Esophagus squamous epithelium (tissue), 4 donors: ENCODE measurements around the gene PKP1.

Experiments
- POLR2A ChIP-seq, 4 donors: fragments of 450-650 bp; IDR thresholded peaks; one replicate each; pipeline ENCODE4 v1.6.1; 2017; ENCODE audit warnings: antibody characterized with exemption in 4 of 4, mild to moderate bottlenecking in 4 of 4, moderate library complexity in 3 of 4
- TF ChIP-seq, protein P1 (sequence below), 6 experiments: fragments of 450-650 bp in 4 of 6; fragments of 200-600 bp in 2 of 6; sonication (generic) in 2 of 6; IDR thresholded peaks; one replicate each; pipeline ENCODE4 v1.5.1; 2016 to 2019; ENCODE audit warnings: antibody characterized with exemption in 6 of 6, mild to moderate bottlenecking in 4 of 6, moderate library complexity in 4 of 6

DNA sequence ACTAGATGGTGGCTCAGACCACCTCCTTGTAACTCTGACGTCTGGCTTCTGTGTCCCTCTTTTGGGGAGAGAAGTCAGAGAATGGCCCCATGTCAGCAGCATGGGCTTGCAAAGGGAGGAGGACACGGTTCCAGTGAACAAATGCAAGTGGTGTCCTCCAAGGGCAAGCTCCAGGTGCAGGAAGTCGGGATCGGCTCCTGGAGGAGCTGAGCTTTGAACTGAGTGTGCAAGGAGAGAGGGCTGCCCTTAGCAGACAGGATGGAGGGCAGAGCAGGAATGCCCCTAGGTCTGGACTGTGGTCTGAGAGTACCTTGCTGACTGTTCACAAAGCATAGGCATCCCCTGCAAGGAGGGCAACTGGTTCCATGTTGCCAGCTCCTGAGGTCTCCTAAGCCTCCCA, 17.3 kb downstream of the PKP1 start:
- TF ChIP-seq, protein P1, sequence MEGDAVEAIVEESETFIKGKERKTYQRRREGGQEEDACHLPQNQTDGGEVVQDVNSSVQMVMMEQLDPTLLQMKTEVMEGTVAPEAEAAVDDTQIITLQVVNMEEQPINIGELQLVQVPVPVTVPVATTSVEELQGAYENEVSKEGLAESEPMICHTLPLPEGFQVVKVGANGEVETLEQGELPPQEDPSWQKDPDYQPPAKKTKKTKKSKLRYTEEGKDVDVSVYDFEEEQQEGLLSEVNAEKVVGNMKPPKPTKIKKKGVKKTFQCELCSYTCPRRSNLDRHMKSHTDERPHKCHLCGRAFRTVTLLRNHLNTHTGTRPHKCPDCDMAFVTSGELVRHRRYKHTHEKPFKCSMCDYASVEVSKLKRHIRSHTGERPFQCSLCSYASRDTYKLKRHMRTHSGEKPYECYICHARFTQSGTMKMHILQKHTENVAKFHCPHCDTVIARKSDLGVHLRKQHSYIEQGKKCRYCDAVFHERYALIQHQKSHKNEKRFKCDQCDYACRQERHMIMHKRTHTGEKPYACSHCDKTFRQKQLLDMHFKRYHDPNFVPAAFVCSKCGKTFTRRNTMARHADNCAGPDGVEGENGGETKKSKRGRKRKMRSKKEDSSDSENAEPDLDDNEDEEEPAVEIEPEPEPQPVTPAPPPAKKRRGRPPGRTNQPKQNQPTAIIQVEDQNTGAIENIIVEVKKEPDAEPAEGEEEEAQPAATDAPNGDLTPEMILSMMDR (IDR thresholded peaks at IDR 0.05), result no peak
- no peak for TF ChIP-seq POLR2A (IDR thresholded peaks at IDR 0.05)
